ENCODE results near the gene BRMS1L.

- TF ChIP-seq POLR2AphosphoS5 (IDR thresholded peaks at IDR 0.05) (no peak), CTCF (IDR thresholded peaks at IDR 0.05 in 8 of 11, conservative IDR thresholded peaks at IDR 0.05 in 3 of 11) (no peak), POLR2A (IDR thresholded peaks at IDR 0.05) (no peak)
These were observed 9.3 kb downstream of the BRMS1L start for GRCh38 chr14:35835208-35835982.
